NCI-H128 (cell line): ENCODE measurements around the gene RHBDL3.

Source experiments
- DNase-seq: peaks from one replicate; lab custom pipeline; 2025; ENCODE audit not compliant: unreplicated experiment; lab: John Stamatoyannopoulos, UW

Gene RHBDL3

DNA sequence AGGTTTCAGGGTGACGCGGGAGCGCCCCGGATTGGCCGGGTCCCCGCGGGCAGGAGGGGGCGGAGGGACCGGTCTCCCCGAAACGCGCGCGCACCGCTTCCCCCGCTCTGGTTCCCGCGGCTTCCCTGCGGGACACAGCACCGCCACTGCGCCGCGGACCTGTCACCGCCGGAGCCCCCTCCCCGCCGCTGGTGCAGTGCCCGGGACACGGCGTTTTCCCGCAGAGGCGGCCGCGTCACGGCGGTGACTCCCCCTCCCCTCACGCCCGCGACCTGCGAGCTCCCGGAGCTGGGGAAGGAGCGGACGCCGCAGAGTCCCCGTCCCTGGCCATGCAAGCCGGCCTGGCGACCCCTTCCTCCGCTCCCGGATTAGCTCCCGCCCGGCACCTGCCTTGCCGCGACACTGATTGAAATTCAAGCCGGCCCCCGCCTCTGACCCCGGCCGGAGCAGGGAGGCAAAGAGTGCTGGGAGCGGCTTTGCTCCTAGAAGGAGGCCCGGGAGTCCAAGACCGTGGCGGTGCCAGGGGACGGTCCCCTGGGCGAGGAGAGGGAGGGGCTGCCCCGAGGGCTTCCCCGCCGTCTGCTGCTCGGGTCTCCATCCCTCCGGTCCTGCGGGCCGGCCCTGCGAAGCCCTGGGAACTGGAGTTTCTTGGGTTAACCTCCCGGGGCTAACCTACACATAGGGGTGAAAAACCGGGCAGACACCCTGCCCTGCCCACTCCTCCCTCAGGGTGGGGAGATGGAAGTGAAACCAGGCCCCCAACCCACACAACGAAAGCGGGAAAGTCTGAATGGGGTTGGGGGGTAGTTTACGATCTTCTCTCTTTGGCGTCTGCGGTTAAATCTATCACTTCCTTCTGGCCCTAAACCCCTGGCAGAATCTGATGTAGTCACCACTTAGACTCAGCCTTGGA, 1.0 kb downstream of the RHBDL3 start:
- DNase-seq = no peak

DNA sequence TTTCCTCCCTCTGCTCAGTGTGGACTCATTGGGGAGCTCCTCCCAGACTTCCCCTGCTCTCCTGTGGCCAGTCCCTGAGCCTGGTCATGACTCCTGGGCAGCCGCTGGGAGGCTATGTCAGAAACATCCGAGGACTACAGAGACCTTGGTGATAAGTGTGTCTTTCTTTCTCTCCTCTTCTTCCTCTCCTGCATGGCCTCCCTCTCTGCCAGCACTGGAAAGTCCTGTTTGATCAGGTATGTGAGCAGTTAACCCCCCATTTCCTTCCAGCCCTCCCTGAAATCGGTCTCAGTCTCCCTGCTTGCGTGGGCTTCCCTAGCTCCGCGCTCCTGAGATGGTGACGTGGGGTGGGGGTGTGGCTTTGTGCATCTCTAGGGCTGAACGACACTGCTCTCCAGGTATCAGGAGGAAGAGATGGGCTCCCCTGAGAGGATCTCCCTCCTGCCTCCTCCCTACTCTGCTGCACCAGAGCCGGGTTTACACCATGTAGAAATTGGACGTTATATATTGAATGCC, 2.1 kb downstream of the RHBDL3 start:
- DNase-seq = no peak

DNA sequence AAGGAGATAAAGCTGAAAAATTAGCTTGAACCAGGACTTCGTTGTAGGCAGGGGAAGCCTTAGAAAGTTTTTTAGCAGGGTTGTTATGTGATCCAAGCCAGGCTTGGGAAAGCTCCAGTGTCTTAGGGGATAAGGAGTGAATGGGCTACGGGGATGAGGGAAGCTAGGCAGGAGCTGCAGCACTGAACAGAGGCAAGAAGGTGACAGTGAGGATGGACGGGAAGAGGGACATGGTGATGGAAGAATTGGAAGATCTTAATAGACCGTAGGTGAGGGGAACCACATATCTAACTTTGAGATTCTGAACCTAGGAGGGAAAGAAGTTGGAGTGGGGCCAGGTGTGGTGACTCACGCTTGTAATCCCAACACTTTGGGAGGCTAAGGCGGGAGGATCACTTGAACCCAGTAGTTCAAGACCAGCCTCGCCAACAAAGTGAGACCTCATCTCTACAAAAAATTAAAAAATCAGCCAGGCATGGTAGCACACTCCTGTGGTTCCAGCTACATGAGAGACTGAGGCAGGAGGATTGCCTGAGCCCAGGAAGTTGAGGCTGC, 3.2 kb downstream of the RHBDL3 start:
- DNase-seq = no peak

- no peak for DNase-seq
Measured at GRCh38 chr17:32269377-32269776, 3.7 kb downstream of the RHBDL3 start.

DNA sequence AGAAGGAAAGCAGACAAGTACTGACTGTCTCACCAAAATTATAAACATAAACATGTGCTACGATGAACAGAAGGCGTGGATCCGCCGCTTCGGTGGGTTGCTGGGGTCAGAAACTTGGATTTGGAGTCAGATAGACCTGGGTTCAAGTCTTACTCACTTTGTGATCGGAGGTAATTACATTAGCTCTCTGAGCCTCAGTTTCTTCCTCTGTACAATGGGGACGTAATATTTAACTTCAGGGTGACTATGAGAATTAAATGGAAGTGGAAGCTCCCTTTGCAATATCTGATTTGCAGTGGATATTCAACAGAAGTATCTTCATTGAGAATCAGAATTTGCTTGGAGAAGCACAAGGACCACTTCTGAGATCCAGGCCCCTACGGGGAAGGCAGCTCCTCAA, 6.2 kb downstream of the RHBDL3 start:
- DNase-seq = no peak

GRCh38 chr17:32274101-32274500, 8.5 kb downstream of the RHBDL3 start:
- no peak for DNase-seq

DNA sequence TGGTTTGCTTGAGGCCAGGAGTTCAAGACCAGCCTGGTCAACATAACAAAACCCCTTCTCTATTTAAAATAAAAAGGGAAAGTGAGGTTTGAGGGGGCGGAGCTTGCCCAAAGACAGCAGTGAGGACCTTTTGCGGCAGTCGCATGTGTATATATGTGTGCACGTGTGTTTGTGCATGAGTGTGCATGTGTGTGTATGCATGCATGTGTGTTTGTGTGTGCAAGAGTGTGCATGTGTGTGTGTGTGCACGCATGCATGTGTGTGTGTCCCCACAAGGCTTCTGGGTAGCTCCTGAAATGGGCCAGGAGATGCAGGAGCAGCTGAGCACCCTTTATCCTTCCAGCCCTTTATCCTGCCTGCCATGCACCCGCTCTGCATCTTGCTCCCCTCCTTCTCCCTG, 9.0 kb downstream of the RHBDL3 start:
- no peak for DNase-seq

DNA sequence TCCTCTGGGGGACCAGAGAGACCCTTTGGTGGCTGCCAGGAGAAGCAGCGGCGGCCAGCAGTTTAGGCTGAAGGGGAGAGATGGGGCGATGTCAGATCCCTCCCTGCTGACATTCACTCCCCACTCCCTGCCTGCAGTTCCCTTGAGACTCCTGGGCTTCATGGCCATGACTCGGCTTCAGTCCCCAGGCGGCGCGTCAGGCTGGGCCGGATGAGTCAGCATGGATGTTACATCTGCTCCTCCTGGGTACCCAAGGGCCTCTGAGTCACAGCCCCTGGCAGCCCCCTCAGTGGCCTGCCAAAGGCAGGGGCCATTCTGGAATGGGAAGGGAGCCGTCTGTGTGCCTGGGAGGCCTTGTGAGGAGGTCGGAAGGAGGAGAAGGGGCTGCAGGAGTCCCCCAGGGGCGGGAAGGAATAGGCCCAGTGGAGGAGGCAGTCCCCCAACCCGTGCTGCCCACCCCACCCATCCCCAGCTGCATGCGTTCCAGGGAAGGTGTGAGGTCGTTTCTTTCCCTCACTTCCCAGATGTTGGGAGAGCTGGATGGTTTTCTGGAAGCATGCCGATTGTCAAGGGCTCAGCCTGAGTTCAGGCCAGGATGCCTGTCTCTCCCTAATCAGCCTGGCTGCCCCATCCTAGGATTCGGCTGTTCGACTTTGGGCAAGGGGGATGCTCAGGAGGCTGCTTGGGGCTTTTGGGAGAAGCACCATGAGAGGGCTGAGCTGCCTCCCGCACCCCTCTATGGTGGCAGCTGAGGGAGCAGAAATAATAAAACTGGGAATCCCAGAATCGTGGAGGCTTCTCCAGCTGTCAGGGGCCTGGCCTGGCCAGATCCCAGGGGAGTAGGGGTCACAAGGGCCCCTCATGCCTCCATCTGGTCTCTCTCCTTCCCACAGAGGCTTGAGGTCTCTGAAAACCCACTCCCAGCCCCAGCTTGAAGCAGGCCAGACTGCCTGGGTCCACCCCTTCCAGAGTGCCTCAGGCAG, 9.7 kb downstream of the RHBDL3 start:
- no peak for DNase-seq

DNA sequence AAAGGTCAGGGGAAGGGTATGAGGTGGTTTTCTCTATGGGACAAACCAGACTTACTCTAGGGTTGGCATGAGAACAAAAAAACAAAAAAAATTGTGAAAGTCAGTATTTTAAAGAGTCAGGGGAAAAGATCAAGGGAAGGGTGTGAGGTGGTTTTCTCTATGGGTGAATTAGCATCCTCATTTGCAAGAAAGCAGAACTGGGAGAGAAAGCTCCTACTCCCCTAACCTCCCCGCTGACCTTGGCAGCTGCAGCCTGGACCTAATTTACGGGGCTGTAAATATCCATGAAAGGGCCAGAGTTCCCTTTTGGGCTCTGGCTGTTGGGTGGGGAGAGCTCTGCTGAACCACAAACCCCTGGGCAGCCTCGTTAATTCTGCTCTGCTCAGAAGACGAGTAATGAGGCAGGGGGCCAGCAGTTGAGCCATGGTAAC, 10.6 kb downstream of the RHBDL3 start:
- no peak for DNase-seq

- DNase-seq = no peak
Measured at GRCh38 chr17:32277284-32277683, 11.7 kb downstream of the RHBDL3 start.

- no peak for DNase-seq
Measured at GRCh38 chr17:32278815-32279214, 13.2 kb downstream of the RHBDL3 start.

GRCh38 chr17:32279891-32280716, 14.5 kb downstream of the RHBDL3 start:
- no peak for DNase-seq

GRCh38 chr17:32281011-32281451, 15.4 kb downstream of the RHBDL3 start:
- peak; percentile 33 for DNase-seq

DNA sequence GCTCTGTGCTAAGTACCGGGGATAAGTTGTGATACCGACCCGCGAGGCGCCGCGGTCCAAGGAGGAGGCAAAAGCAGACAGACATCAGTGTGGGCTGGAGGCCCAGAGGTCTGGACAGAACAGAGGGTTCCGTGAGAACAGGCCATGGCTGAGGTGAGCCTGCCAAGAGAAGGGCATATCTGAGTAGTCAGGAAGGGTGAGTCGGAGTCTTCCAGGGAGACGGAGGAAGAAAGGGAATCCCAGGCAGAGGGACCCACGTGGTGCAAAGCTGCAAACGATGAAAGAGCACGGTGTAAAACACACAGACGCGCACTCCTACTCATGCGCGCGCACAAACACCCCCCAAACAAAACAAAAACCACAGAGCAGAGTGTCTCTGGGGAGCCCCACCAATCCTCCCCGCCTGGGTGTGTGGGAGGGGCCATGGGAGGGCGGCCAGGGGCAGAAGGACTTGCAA, 18.1 kb downstream of the RHBDL3 start:
- DNase-seq = no peak

DNA sequence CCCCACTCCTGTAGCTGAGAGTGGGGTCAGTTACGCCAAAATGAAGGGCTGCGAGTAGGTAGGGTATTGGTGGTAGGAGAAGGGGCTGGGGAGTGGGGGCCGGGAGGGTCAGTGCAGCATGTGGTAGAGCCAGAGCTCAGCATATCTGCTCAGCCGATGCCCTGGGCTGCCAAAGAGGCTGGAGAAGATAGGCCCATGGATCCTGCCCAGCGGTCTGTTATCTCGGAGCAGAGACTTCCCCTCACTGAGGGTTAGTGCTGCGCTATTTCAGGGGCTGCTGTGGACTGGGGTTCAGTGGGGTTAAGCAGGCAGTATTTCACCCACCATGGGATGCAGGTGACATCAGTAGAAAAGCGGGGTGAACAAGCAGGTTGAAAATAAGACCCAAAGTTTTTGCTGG, 19.7 kb downstream of the RHBDL3 start:
- no peak for DNase-seq

- DNase-seq = no peak
Measured at GRCh38 chr17:32285746-32286517, 20.3 kb downstream of the RHBDL3 start.

- DNase-seq = no peak
Measured at GRCh38 chr17:32286518-32286900, 20.9 kb downstream of the RHBDL3 start.

DNA sequence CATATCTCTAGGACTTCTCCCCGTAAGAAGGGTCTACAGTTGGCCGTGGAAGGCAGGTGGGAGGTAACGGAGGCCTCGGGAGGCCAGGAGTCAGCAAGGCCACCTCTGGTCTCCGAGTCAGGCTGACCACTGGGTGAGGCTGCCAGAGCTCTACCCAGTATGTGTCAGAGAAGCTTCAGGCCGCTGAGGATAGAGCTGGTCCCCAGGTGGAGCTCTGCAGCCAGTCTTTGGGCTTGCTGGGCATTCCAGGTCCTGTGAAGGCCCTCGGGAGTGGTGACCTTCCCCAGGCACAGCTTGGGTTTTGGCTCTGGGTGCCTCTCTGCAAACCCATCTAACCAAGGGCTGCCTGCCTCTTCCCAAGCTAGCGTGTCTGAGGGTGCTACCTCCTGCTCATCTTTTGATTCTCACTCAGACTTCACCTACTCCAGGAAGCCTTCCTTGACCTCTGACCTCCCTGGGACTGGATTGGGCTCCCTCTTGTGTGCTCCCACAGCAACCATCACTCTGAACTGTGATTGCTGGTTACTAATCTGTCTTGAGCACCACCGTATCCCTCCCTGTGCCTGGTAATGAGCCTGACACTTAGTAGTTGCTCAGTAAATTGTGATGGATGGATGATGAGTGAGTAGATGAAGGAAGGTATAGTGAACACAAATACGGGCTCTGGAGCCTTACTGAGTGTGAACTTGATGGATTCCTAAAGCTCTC, 22.3 kb downstream of the RHBDL3 start:
- DNase-seq = no peak

DNA sequence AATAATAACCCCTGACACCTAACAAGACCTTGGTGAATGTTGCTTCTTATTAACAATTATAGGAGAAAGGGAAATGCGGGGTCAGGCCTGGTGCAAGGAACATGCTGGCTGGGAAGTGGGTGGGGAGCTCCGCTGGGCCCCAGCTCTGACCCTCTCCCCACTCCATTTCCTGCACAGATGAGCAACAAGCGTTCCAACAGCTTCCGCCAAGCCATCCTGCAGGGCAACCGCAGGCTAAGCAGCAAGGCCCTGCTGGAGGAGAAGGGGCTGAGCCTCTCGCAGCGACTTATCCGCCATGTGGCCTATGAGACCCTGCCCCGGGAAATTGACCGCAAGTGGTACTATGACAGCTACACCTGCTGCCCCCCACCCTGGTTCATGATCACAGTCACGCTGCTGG, 23.0 kb downstream of the RHBDL3 start:
- no peak for DNase-seq
